ENCODE results near the gene CTAGE15. TPM values are rescaled to one million over a fixed set of nuclear protein-coding genes. Genes with fewer than 3 reads are reported as not detected.
"Not testable (repeated sequence)": the region's sequence is repeated elsewhere in the genome, so short reads cannot be mapped to it uniquely, and the experiment has no call there.

Gene CTAGE15
- total RNA-seq: not detected

- WGBS, 2 donors (ENCODE audit: low coverage in 1 of 2): no CpG with 5 or more reads among the region's 20 CpGs
- not testable (repeated sequence) for H3K4me3 ChIP-seq, H3K27me3 ChIP-seq, H3K27ac ChIP-seq, H3K36me3 ChIP-seq, H3K9me3 ChIP-seq, H3K4me1 ChIP-seq, ATAC-seq
These were observed at the start of gene CTAGE15 for GRCh38 chr7:143571501-143571900. Gene CTAGE15, plus strand, starts transcription at chr7:143571801. Its CDS starts 17 bp downstream, at chr7:143571818.

GRCh38 chr7:143522309-143522916 is 49.2 kb upstream of the CTAGE15 start:
- ATAC-seq: peak; percentile 89
- H3K27me3 ChIP-seq, H3K9me3 ChIP-seq, H3K36me3 ChIP-seq, H3K4me1 ChIP-seq, H3K4me3 ChIP-seq, H3K27ac ChIP-seq: not testable (repeated sequence)
- WGBS, 2 donors (ENCODE audit: low coverage in 1 of 2): no CpG with 5 or more reads among the region's 9 CpGs

GRCh38 chr7:143531169-143531926 is 40.3 kb upstream of the CTAGE15 start:
- not testable (repeated sequence) for H3K4me1 ChIP-seq, H3K4me3 ChIP-seq, H3K27ac ChIP-seq, H3K36me3 ChIP-seq, H3K27me3 ChIP-seq, H3K9me3 ChIP-seq
- ATAC-seq: peak; percentile 42
- WGBS, 2 donors (ENCODE audit: low coverage in 1 of 2): 100% methylated on average over 1 of the region's 6 CpGs; no CpG with 5 or more reads in 1 of the 2 donors

- not testable (repeated sequence) for H3K4me1 ChIP-seq, ATAC-seq, H3K4me3 ChIP-seq, H3K27ac ChIP-seq, H3K27me3 ChIP-seq, H3K36me3 ChIP-seq, H3K9me3 ChIP-seq
- no CpG with 5 or more reads among the region's 1 CpG for WGBS, 2 donors (ENCODE audit: low coverage in 1 of 2)
These were observed 39.7 kb upstream of the CTAGE15 start for GRCh38 chr7:143531932-143532331.

- H3K9me3 ChIP-seq, H3K27me3 ChIP-seq, H3K4me1 ChIP-seq, H3K4me3 ChIP-seq, H3K36me3 ChIP-seq, H3K27ac ChIP-seq: not testable (repeated sequence)
- ATAC-seq: peak; percentile 82
- no CpG with 5 or more reads among the region's 6 CpGs for WGBS, 2 donors (ENCODE audit: low coverage in 1 of 2)
These were observed 38.3 kb upstream of the CTAGE15 start for GRCh38 chr7:143533213-143533839.

- WGBS, 2 donors (ENCODE audit: low coverage in 1 of 2): no CpG with 5 or more reads among the region's 1 CpG
- ATAC-seq, H3K4me3 ChIP-seq, H3K27ac ChIP-seq, H3K9me3 ChIP-seq, H3K36me3 ChIP-seq, H3K27me3 ChIP-seq, H3K4me1 ChIP-seq: not testable (repeated sequence)
These were observed 35.2 kb upstream of the CTAGE15 start for GRCh38 chr7:143536443-143536842.

- H3K36me3 ChIP-seq, H3K4me3 ChIP-seq, ATAC-seq, H3K27ac ChIP-seq, H3K27me3 ChIP-seq, H3K9me3 ChIP-seq, H3K4me1 ChIP-seq: not testable (repeated sequence)
- WGBS, 2 donors (ENCODE audit: low coverage in 1 of 2): no CpG with 5 or more reads among the region's 7 CpGs
These were observed 28.1 kb upstream of the CTAGE15 start for GRCh38 chr7:143543288-143544038.

- H3K4me3 ChIP-seq, H3K27ac ChIP-seq, H3K4me1 ChIP-seq, ATAC-seq, H3K27me3 ChIP-seq, H3K36me3 ChIP-seq, H3K9me3 ChIP-seq: not testable (repeated sequence)
- no CpG with 5 or more reads among the region's 1 CpG for WGBS, 2 donors (ENCODE audit: low coverage in 1 of 2)
These were observed 15.6 kb upstream of the CTAGE15 start for GRCh38 chr7:143555968-143556367.

GRCh38 chr7:143563306-143563705 is 8.3 kb upstream of the CTAGE15 start:
- not testable (repeated sequence) for H3K27me3 ChIP-seq, H3K36me3 ChIP-seq, H3K4me3 ChIP-seq, H3K4me1 ChIP-seq, H3K27ac ChIP-seq, H3K9me3 ChIP-seq
- peak; percentile 79 for ATAC-seq
- TF ChIP-seq CTCF (IDR thresholded peaks at IDR 0.05): peak in 1 of 4 experiments; percentile 34
- WGBS, 2 donors (ENCODE audit: low coverage in 1 of 2): 4% methylated on average over 3 of the region's 6 CpGs; no CpG with 5 or more reads in 1 of the 2 donors

- not testable (repeated sequence) for H3K27me3 ChIP-seq, H3K4me1 ChIP-seq, ATAC-seq, H3K9me3 ChIP-seq, H3K4me3 ChIP-seq, H3K27ac ChIP-seq, H3K36me3 ChIP-seq
- no CpG with 5 or more reads among the region's 1 CpG for WGBS, 2 donors (ENCODE audit: low coverage in 1 of 2)
These were observed 5.6 kb upstream of the CTAGE15 start for GRCh38 chr7:143566001-143566400.

- 83% methylated on average over 2 of the region's 3 CpGs; no CpG with 5 or more reads in 1 of the 2 donors for WGBS, 2 donors (ENCODE audit: low coverage in 1 of 2)
- not testable (repeated sequence) for H3K27me3 ChIP-seq, H3K4me3 ChIP-seq
These were observed 16.6 kb downstream of the CTAGE15 start for GRCh38 chr7:143588183-143588582.

GRCh38 chr7:143589897-143590296 is 18.3 kb downstream of the CTAGE15 start:
- H3K27me3 ChIP-seq, H3K4me3 ChIP-seq, H3K9me3 ChIP-seq, H3K4me1 ChIP-seq, H3K36me3 ChIP-seq, H3K27ac ChIP-seq, ATAC-seq: not testable (repeated sequence)

More at GRCh38 chr7:143588183-143588582, 16.6 kb downstream of the CTAGE15 start:
- not testable (repeated sequence) for H3K9me3 ChIP-seq, H3K4me1 ChIP-seq, H3K27ac ChIP-seq, ATAC-seq, H3K36me3 ChIP-seq

Measured in gastroesophageal sphincter (tissue), 4 donors.